KMS-11 (cell line): Measurements from ENCODE around the gene BPIFA2.

Source experiments
- H2AFZ ChIP-seq: fragments of 200-600 bp; sonication (generic); 2 replicates; pipeline ENCODE4 v1.6.1; 2016; ENCODE audit warnings: antibody characterized with exemption, mixed run types, low read depth
- H3K27ac ChIP-seq: fragments of 200-600 bp; sonication (generic); 2 replicates; pipeline ENCODE4 v1.6.1; 2016; ENCODE audit warnings: mild to moderate bottlenecking, mixed run types
- H3K27me3 ChIP-seq: fragments of 200-600 bp; sonication (generic); 2 replicates; pipeline ENCODE4 v1.6.1; 2017; ENCODE audit warnings: mild to moderate bottlenecking, low read depth, mixed run types, moderate library complexity; ENCODE audit not compliant: insufficient read depth
- H3K36me3 ChIP-seq: fragments of 200-600 bp; sonication (generic); 2 replicates; pipeline ENCODE4 v1.6.1; 2017; ENCODE audit warnings: mild to moderate bottlenecking, mixed run types; ENCODE audit not compliant: insufficient read depth
- H3K4me1 ChIP-seq: fragments of 200-600 bp; sonication (generic); 2 replicates; pipeline ENCODE4 v1.6.1; 2016; ENCODE audit warnings: mild to moderate bottlenecking, low read depth, mixed run types; ENCODE audit not compliant: poor library complexity, severe bottlenecking
- H3K4me2 ChIP-seq: fragments of 200-600 bp; sonication (generic); 2 replicates; pipeline ENCODE4 v1.7.0; 2016; ENCODE audit warnings: mild to moderate bottlenecking, mixed run types
- H3K4me3 ChIP-seq: fragments of 200-600 bp; sonication (generic); IDR thresholded peaks from 2 replicates; pipeline ENCODE4 v1.6.1; 2017; ENCODE audit warnings: low read depth, low read length, mixed read lengths; ENCODE audit not compliant: insufficient read depth
- H3K79me2 ChIP-seq: fragments of 200-600 bp; sonication (generic); 2 replicates; pipeline ENCODE4 v1.6.1; 2016; ENCODE audit warnings: low read depth, mixed run types; ENCODE audit not compliant: insufficient read depth
- H3K9ac ChIP-seq: fragments of 200-600 bp; sonication (generic); 2 replicates; pipeline ENCODE4 v1.6.1; 2016; ENCODE audit warnings: mild to moderate bottlenecking, mixed run types
- H4K20me1 ChIP-seq: fragments of 200-600 bp; sonication (generic); 2 replicates; pipeline ENCODE4 v1.6.1; 2016; ENCODE audit warnings: mild to moderate bottlenecking, mixed run types; ENCODE audit not compliant: insufficient read depth
- CTCF ChIP-seq: fragments of 200-600 bp; sonication (generic); conservative IDR thresholded peaks from 2 replicates; pipeline ENCODE4 v1.6.1; 2017; ENCODE audit warnings: low read depth, mild to moderate bottlenecking, antibody characterized with exemption, low read length, moderate library complexity, mixed read lengths

Gene BPIFA2

GRCh38 chr20:33124994-33125393 lies 43.0 kb upstream of the BPIFA2 start:
- H2AFZ ChIP-seq: no peak overlapping the region
- H3K4me3 ChIP-seq: no peak overlapping the region
- no peak overlapping the region for H3K27ac ChIP-seq
- H3K36me3 ChIP-seq: no peaks in the 10 kb centered on the region
- H3K79me2 ChIP-seq: no peaks in the 10 kb centered on the region
- peaks cover 11% of the 10 kb centered on the region for H3K4me1 ChIP-seq
- no peak overlapping the region for H3K9ac ChIP-seq
- no peaks in the 10 kb centered on the region for H4K20me1 ChIP-seq
- H3K4me2 ChIP-seq: no peak overlapping the region
- H3K27me3 ChIP-seq: no peaks in the 10 kb centered on the region
- TF ChIP-seq CTCF: no peak

GRCh38 chr20:33125983-33126382 lies 42.0 kb upstream of the BPIFA2 start:
- no peak overlapping the region for H3K9ac ChIP-seq
- H3K4me3 ChIP-seq: no peak overlapping the region
- no peak overlapping the region for H2AFZ ChIP-seq
- no peaks in the 10 kb centered on the region for H3K79me2 ChIP-seq
- TF ChIP-seq CTCF: no peak
- H3K27me3 ChIP-seq: no peaks in the 10 kb centered on the region
- H3K36me3 ChIP-seq: no peaks in the 10 kb centered on the region
- peaks cover 1% of the 10 kb centered on the region for H3K4me1 ChIP-seq
- H4K20me1 ChIP-seq: no peaks in the 10 kb centered on the region
- H3K27ac ChIP-seq: no peak overlapping the region
- H3K4me2 ChIP-seq: no peak overlapping the region

GRCh38 chr20:33127422-33128097 lies 40.4 kb upstream of the BPIFA2 start:
- Histone ChIP-seq H3K4me1 (no peaks in the 10 kb centered on the region), H2AFZ (no peak overlapping the region), H3K36me3 (no peaks in the 10 kb centered on the region), H3K4me2 (no peak overlapping the region), H4K20me1 (no peaks in the 10 kb centered on the region), H3K4me3 (no peak overlapping the region), H3K79me2 (no peaks in the 10 kb centered on the region), H3K9ac (no peak overlapping the region), H3K27me3 (no peaks in the 10 kb centered on the region), H3K27ac (no peak overlapping the region)
- TF ChIP-seq CTCF: no peak

GRCh38 chr20:33130568-33131061 lies 37.3 kb upstream of the BPIFA2 start:
- H3K4me2 ChIP-seq: no peak overlapping the region
- TF ChIP-seq CTCF: no peak
- no peak overlapping the region for H3K4me3 ChIP-seq
- no peaks in the 10 kb centered on the region for H3K27me3 ChIP-seq
- H4K20me1 ChIP-seq: no peaks in the 10 kb centered on the region
- H3K27ac ChIP-seq: no peak overlapping the region
- no peaks in the 10 kb centered on the region for H3K79me2 ChIP-seq
- H3K36me3 ChIP-seq: no peaks in the 10 kb centered on the region
- H2AFZ ChIP-seq: no peak overlapping the region
- no peaks in the 10 kb centered on the region for H3K4me1 ChIP-seq
- no peak overlapping the region for H3K9ac ChIP-seq
